Measurements from ENCODE around the gene ELFN1. TPM values are rescaled to one million over a fixed set of nuclear protein-coding genes. Genes with fewer than 3 reads are reported as not detected.
"Not testable (repeated sequence)": the region's sequence is repeated elsewhere in the genome, so short reads cannot be mapped to it uniquely, and the experiment has no call there.

Gene ELFN1
- polyA plus RNA-seq, 1 donor: 9.3 TPM

- DNase-seq: no peak
Measured at GRCh38 chr7:1757601-1758000, 87.5 kb downstream of the ELFN1 start.

GRCh38 chr7:1758028-1758858 lies 88.2 kb downstream of the ELFN1 start:
- no peak for DNase-seq

- DNase-seq: no peak
Measured at GRCh38 chr7:1758859-1759521, 88.9 kb downstream of the ELFN1 start.

GRCh38 chr7:1761097-1761496 lies 91.0 kb downstream of the ELFN1 start:
- DNase-seq: no peak

GRCh38 chr7:1761774-1762173 lies 91.7 kb downstream of the ELFN1 start:
- DNase-seq: no peak

- no peak for DNase-seq
Measured at GRCh38 chr7:1762238-1762945, 92.3 kb downstream of the ELFN1 start.

GRCh38 chr7:1763033-1763432 lies 93.0 kb downstream of the ELFN1 start:
- no peak for DNase-seq

GRCh38 chr7:1763911-1764310 lies 93.8 kb downstream of the ELFN1 start:
- not testable (repeated sequence) for DNase-seq

- no peak for DNase-seq
Measured at GRCh38 chr7:1765336-1765735, 95.3 kb downstream of the ELFN1 start.

- no peak for DNase-seq
Measured at GRCh38 chr7:1767524-1767923, 97.4 kb downstream of the ELFN1 start.

- DNase-seq: no peak
Measured at GRCh38 chr7:1768832-1769231, 98.8 kb downstream of the ELFN1 start.

GRCh38 chr7:1769286-1770200 lies 99.5 kb downstream of the ELFN1 start:
- no peak for DNase-seq

- no peak for DNase-seq
Measured at GRCh38 chr7:1770331-1770730, 100.3 kb downstream of the ELFN1 start.

GRCh38 chr7:1775389-1775788 lies 105.3 kb downstream of the ELFN1 start:
- no peak for DNase-seq

GRCh38 chr7:1777122-1777521 lies 107.0 kb downstream of the ELFN1 start:
- DNase-seq: no peak

- no peak for DNase-seq
Measured at GRCh38 chr7:1779445-1779844, 109.4 kb downstream of the ELFN1 start.

GRCh38 chr7:1781369-1781768 lies 111.3 kb downstream of the ELFN1 start:
- no peak for DNase-seq

GRCh38 chr7:1785839-1786238 lies 115.8 kb downstream of the ELFN1 start:
- no peak for DNase-seq

GRCh38 chr7:1787241-1787640 lies 117.2 kb downstream of the ELFN1 start:
- no peak for DNase-seq

GRCh38 chr7:1787681-1788235 lies 117.7 kb downstream of the ELFN1 start:
- no peak for DNase-seq

- DNase-seq: no peak
Measured at GRCh38 chr7:1794888-1795542, 124.9 kb downstream of the ELFN1 start.
